IMR-90 (cell line): ENCODE measurements around the gene PRAF2. TPM values are rescaled to one million over a fixed set of nuclear protein-coding genes. Genes with fewer than 3 reads are reported as not detected.

Experiments
- ATAC-seq: fragments of 200-7000 bp; cut with Tn5 transposase; 2 replicates; pipeline ENCODE4 v1.9.1; 2020; ENCODE audit warnings: low read depth, mild to moderate bottlenecking, moderate library complexity
- BruUV-seq: library from RNA; stranded (reverse); fragments of 400-500 nt; replicated peaks from 2 replicates; lab custom pipeline; 2021; lab: Mats Ljungman, UMichigan
- CTCF ChIA-PET: fragments of 300-600 bp; formaldehyde crosslinking; extraction: SDS; loops from one replicate; lab custom pipeline; 2021; ENCODE audit warnings: antibody characterized with exemption; lab: Yijun Ruan, JAX
- POLR2A ChIA-PET: fragments of 300-600 bp; sonication (Branson Sonifier 250); formaldehyde crosslinking; loops from one replicate; lab custom pipeline; 2022; ENCODE audit warnings: antibody characterized with exemption; ENCODE audit not compliant: unreplicated experiment; lab: Charles Lee
- DNase-seq: peaks from one replicate; pipeline ENCODE4 v3.0.0; 2013
- H2AFZ ChIP-seq: replicated peaks from 2 replicates; pipeline ENCODE3; 2013; ENCODE audit warnings: low read length, mild to moderate bottlenecking; ENCODE audit not compliant: poor library complexity
- H2AK5ac ChIP-seq: 2 replicates; pipeline ENCODE4 v1.6.1; 2013; ENCODE audit warnings: low read depth, low read length, inconsistent platforms
- H2AK9ac ChIP-seq: replicated peaks from 2 replicates; pipeline ENCODE3; 2013; ENCODE audit warnings: mild to moderate bottlenecking, low read depth, low read length, moderate library complexity; ENCODE audit not compliant: poor library complexity
- H2BK120ac ChIP-seq: 2 replicates; pipeline ENCODE4 v1.6.1; 2013; ENCODE audit warnings: low read depth, low read length, inconsistent platforms
- H2BK15ac ChIP-seq: 3 replicates; pipeline ENCODE4 v1.6.1; 2013; ENCODE audit warnings: low read depth, low read length, inconsistent platforms
- H2BK20ac ChIP-seq: 2 replicates; pipeline ENCODE4 v1.6.1; 2013; ENCODE audit warnings: low read depth, mild to moderate bottlenecking, inconsistent platforms, low read length, moderate library complexity
- H2BK5ac ChIP-seq: 2 replicates; pipeline ENCODE4 v1.6.1; 2013; ENCODE audit warnings: mild to moderate bottlenecking, low read depth, low read length, inconsistent platforms; ENCODE audit not compliant: poor library complexity, severe bottlenecking
- H3K14ac ChIP-seq: replicated peaks from 2 replicates; pipeline ENCODE4 v1.6.1; 2013; ENCODE audit warnings: low read depth, low read length, inconsistent platforms
- H3K18ac ChIP-seq: 2 replicates; pipeline ENCODE4 v1.6.1; 2013; ENCODE audit warnings: low read depth, low read length, control low read depth
- H3K23ac ChIP-seq: 2 replicates; pipeline ENCODE4 v1.6.1; 2013; ENCODE audit warnings: low read depth, low read length, inconsistent platforms
- H3K27ac ChIP-seq: 2 replicates; pipeline ENCODE4 v1.5.1; 2013; ENCODE audit warnings: mild to moderate bottlenecking, control low read depth, low read length; ENCODE audit not compliant: insufficient read depth
- H3K27me3 ChIP-seq: 2 replicates; pipeline ENCODE4 v1.6.1; 2013; ENCODE audit warnings: low read length; ENCODE audit not compliant: control insufficient read depth, insufficient read depth
- H3K36me3 ChIP-seq: 2 replicates; pipeline ENCODE4 v1.6.1; 2013; ENCODE audit warnings: low read length, mixed read lengths; ENCODE audit not compliant: control insufficient read depth, insufficient read depth
- H3K4ac ChIP-seq: 2 replicates; pipeline ENCODE4 v1.6.1; 2013; ENCODE audit warnings: low read depth, low read length, inconsistent platforms
- H3K4me1 ChIP-seq: 2 replicates; pipeline ENCODE4 v1.6.1; 2013; ENCODE audit warnings: low read length, mixed read lengths; ENCODE audit not compliant: control insufficient read depth, insufficient read depth
- H3K4me2 ChIP-seq: 2 replicates; pipeline ENCODE4 v1.6.1; 2013; ENCODE audit warnings: low read depth, mild to moderate bottlenecking, control low read depth, low read length, moderate library complexity
- H3K4me3 ChIP-seq: 2 replicates; pipeline ENCODE4 v1.5.1; 2013; ENCODE audit warnings: low read depth, mild to moderate bottlenecking, control low read depth, low read length, moderate library complexity; ENCODE audit not compliant: insufficient read depth
- H3K56ac ChIP-seq: 2 replicates; pipeline ENCODE4 v1.6.1; 2013; ENCODE audit warnings: low read length, inconsistent platforms; ENCODE audit not compliant: insufficient read depth; ENCODE audit errors: extremely low read depth
- H3K79me1 ChIP-seq, 2 experiments: 2 replicates each; pipeline ENCODE4 v1.6.1; 2013; ENCODE audit warnings: low read length in 2 of 2, inconsistent platforms in 1 of 2, low read depth in 1 of 2
- H3K9ac ChIP-seq: 2 replicates; pipeline ENCODE4 v1.6.1; 2013; ENCODE audit warnings: low read depth, low read length, control low read depth
- H3K9me1 ChIP-seq: 2 replicates; pipeline ENCODE4 v1.6.1; 2013; ENCODE audit warnings: low read length, inconsistent platforms; ENCODE audit not compliant: insufficient read depth
- H3K9me3 ChIP-seq: 2 replicates; pipeline ENCODE4 v1.6.1; 2013; ENCODE audit warnings: low read length; ENCODE audit not compliant: control insufficient read depth, insufficient read depth
- H4K20me1 ChIP-seq: 2 replicates; pipeline ENCODE4 v1.6.1; 2013; ENCODE audit warnings: low read length, inconsistent platforms; ENCODE audit not compliant: insufficient read depth
- H4K5ac ChIP-seq: 2 replicates; pipeline ENCODE4 v1.6.1; 2013; ENCODE audit warnings: mild to moderate bottlenecking, low read depth, low read length, control low read depth
- H4K8ac ChIP-seq, 2 experiments: 2 replicates each; pipeline ENCODE4 v1.6.1; 2013; ENCODE audit warnings: low read depth in 2 of 2, low read length in 2 of 2, control low read depth in 1 of 2, inconsistent platforms in 1 of 2
- H4K91ac ChIP-seq: 2 replicates; pipeline ENCODE4 v1.6.1; 2013; ENCODE audit warnings: low read depth, low read length, inconsistent platforms; ENCODE audit not compliant: insufficient read depth
- CEBPB ChIP-seq: IDR thresholded peaks from 2 replicates; pipeline ENCODE4 v1.6.1; 2012; ENCODE audit warnings: low read depth, low read length, improper control_type of control experiment
- MAZ ChIP-seq: IDR thresholded peaks from 2 replicates; pipeline ENCODE4 v1.6.1; 2012; ENCODE audit warnings: low read depth, mild to moderate bottlenecking, low read length, improper control_type of control experiment, moderate library complexity, borderline replicate concordance
- POLR2A ChIP-seq: IDR thresholded peaks from 2 replicates; pipeline ENCODE4 v1.6.1; 2012; ENCODE audit warnings: mild to moderate bottlenecking, low read depth, low read length
- WGBS, 2 experiments: methylation state at CpG; one replicate each; pipeline versions ENCODE4 v1.1.5 to v1.1.7; 2013; ENCODE audit warnings: missing lambda C conversion rate in 2 of 2; ENCODE audit not compliant: insufficient read length in 1 of 2; ENCODE audit errors: extremely low coverage in 2 of 2; 5-methylcytosine and 5-hydroxymethylcytosine counted together
- dilution Hi-C: fragments of 300-500 bp; cut with HindIII; formaldehyde crosslinking; loops from one replicate; pipeline ENCODE4 v1.14.3; 2018; ENCODE audit warnings: low sequenced_read_pairs; ENCODE audit not compliant: unreplicated experiment
- in situ Hi-C: fragments of 300-500 bp; cut with MboI; formaldehyde crosslinking; loops from 3 replicates; pipeline ENCODE4 v1.14.3; 2019; ENCODE audit warnings: low sequenced_read_pairs, inconsistent platforms, mixed read lengths
- intact Hi-C: fragments of 100-400 bp; cut with micrococcal nuclease; formaldehyde crosslinking; loops from 2 replicates; pipeline ENCODE4 v1.10.0; 2022
- polyA plus RNA-seq, 3 experiments: library from polyadenylated mRNA; depleted of rRNA; stranded (reverse); fragments of >200 nt; gene quantifications; 2 replicates each; pipeline ENCODE4 v1.2.3, GENCODE V29; 2012; ENCODE audit warnings: low replicate concordance in 1 of 3
- total RNA-seq: library from RNA; depleted of rRNA; stranded (reverse); fragments of >200 nt; gene quantifications from 2 replicates; pipeline ENCODE4 v1.2.3, GENCODE V29; 2012

PRAF2 gene
- total and polyA plus RNA-seq, 2 of the 4 experiments (the other 2 are of a cell fraction), result 3.8 to 65.5 TPM

GRCh38 chrX:49059681-49060085 lies 14.1 kb downstream of the PRAF2 start:
- Histone ChIP-seq H4K8ac (no peak overlapping the region), H2BK20ac (no peak overlapping the region), H2AFZ (no peak overlapping the region), H3K4me3 (no peak overlapping the region), H3K14ac (no peak overlapping the region), H4K5ac (no peak overlapping the region), H3K4me2 (no peak overlapping the region), H2AK5ac (no peak overlapping the region), H3K56ac (no peak overlapping the region), H2AK9ac (no peak overlapping the region), H2BK15ac (no peak overlapping the region), H3K79me1 (no peaks in the 10 kb centered on the region), H4K91ac (no peak overlapping the region), H3K27ac (no peak overlapping the region), H3K27me3 (no peaks in the 10 kb centered on the region), H2BK5ac (no peak overlapping the region), H3K9ac (no peak overlapping the region), H3K9me3 (no peaks in the 10 kb centered on the region), H2BK120ac (no peak overlapping the region), H3K23ac (no peak overlapping the region), H3K4ac (no peak overlapping the region), H3K36me3 (peaks cover 3% of the 10 kb centered on the region; the same call in 1 of the 2 replicates), H3K18ac (no peak overlapping the region), H3K9me1 (no peaks in the 10 kb centered on the region), H3K4me1 (no peaks in the 10 kb centered on the region), H4K20me1 (no peaks in the 10 kb centered on the region; the same call in 1 of the 2 replicates)
- ChIA-PET POLR2A (no interaction called here), CTCF (no interaction called here)
- intact Hi-C loops, result no loop called here
- BruUV-seq, result no TSS peak
- ATAC-seq (no peak), DNase-seq (no peak)
- in situ Hi-C loops, result loop anchor here (25.0 kb wide), 1 partner anchor 97 kb away; the partner anchor contains the start of genes KCND1 and OTUD5
- TF ChIP-seq MAZ (no peak), POLR2A (no peak), CEBPB (no peak)
- WGBS, 2 experiments, result no CpG with 5 or more reads among the region's 10 CpGs
- dilution Hi-C loops, result no loop called here
